Mammary epithelial cell (primary cell): ENCODE data around the gene CD276.

Source experiments
- EZH2 ChIP-seq: IDR thresholded peaks from 2 replicates; pipeline ENCODE4 v1.6.1; 2012; ENCODE audit warnings: low read length, inconsistent platforms, borderline replicate concordance
- TF ChIP-seq, protein P1 (sequence below), 2 donors: IDR thresholded peaks in 1 of 2; conservative IDR thresholded peaks in 1 of 2; 2 replicates each; pipeline ENCODE4 v1.5.1; 2011 to 2012; ENCODE audit warnings: inconsistent platforms in 2 of 2, low read length in 2 of 2, mild to moderate bottlenecking in 2 of 2, control low read depth in 1 of 2, low read depth in 1 of 2; ENCODE audit not compliant: insufficient read depth in 1 of 2; ENCODE audit errors: extremely low read depth in 1 of 2

DNA sequence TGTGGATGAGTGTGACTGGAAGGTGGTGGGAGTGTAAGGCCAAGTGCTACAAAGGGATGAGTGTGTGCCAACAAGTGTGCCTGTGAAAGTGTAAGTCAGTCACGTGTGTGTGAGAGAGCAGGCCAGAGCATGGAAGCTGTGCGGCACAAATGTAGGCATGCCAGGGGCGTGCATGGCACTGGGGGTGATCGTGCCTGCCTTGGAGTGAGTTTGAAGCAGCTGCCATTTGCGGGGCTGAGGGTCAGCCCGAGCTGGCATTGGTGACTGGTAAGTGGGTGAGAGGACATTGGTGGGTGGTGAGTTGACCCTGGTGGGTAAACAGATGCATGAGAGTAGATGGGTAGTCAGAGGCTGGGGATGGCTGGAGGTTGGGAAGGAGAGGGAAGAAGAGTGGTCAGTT lies 24.5 kb downstream of the CD276 start:
- no peak for TF ChIP-seq EZH2
- TF ChIP-seq, protein P1, sequence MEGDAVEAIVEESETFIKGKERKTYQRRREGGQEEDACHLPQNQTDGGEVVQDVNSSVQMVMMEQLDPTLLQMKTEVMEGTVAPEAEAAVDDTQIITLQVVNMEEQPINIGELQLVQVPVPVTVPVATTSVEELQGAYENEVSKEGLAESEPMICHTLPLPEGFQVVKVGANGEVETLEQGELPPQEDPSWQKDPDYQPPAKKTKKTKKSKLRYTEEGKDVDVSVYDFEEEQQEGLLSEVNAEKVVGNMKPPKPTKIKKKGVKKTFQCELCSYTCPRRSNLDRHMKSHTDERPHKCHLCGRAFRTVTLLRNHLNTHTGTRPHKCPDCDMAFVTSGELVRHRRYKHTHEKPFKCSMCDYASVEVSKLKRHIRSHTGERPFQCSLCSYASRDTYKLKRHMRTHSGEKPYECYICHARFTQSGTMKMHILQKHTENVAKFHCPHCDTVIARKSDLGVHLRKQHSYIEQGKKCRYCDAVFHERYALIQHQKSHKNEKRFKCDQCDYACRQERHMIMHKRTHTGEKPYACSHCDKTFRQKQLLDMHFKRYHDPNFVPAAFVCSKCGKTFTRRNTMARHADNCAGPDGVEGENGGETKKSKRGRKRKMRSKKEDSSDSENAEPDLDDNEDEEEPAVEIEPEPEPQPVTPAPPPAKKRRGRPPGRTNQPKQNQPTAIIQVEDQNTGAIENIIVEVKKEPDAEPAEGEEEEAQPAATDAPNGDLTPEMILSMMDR (conservative IDR thresholded peaks at IDR 0.05 in 1 of 2, IDR thresholded peaks at IDR 0.05 in 1 of 2; ENCODE audit: extremely low read depth in 1 of 2, insufficient read depth in 1 of 2, low read depth in 1 of 2, low read length in 2 of 2), result no peak
